K562 (cell line): ENCODE data around the gene ERP29. TPM values are rescaled to one million over a fixed set of nuclear protein-coding genes. Genes with fewer than 3 reads are reported as not detected.
A peak's percentile ranks its signal among the peaks of the same experiment; 100 is the strongest.

Experiments
- BRD4 ChIP-seq: fragments of 200-600 bp; sonication (generic); IDR thresholded peaks from 2 replicates; pipeline ENCODE4 v1.6.1; 2017; ENCODE audit warnings: inconsistent platforms
- CREM ChIP-seq: IDR thresholded peaks from 2 replicates; pipeline ENCODE4 v1.6.1; 2014; ENCODE audit warnings: antibody characterized with exemption, low read depth
- ELF2 ChIP-seq: fragments of 250-450 bp; sonication (Bioruptor Pico); IDR thresholded peaks from 2 replicates; pipeline ENCODE4 v1.5.0; 2021; ENCODE audit warnings: mild to moderate bottlenecking
- ESRRA ChIP-seq: fragments of 450-650 bp; IDR thresholded peaks from 2 replicates; pipeline ENCODE4 v1.6.1; 2014; ENCODE audit warnings: low read depth, mild to moderate bottlenecking, moderate library complexity, borderline replicate concordance
- HDAC6 ChIP-seq: IDR thresholded peaks from 2 replicates; pipeline ENCODE4 v1.6.1; 2012; ENCODE audit warnings: low read depth, mild to moderate bottlenecking, control low read depth, inconsistent platforms, low read length, moderate library complexity
- ILK ChIP-seq: fragments of 450-650 bp; IDR thresholded peaks from 2 replicates; pipeline ENCODE4 v1.6.1; 2016; ENCODE audit warnings: missing genetic modification characterization, low read depth, mild to moderate bottlenecking, missing compliant biosample characterization, moderate library complexity, borderline replicate concordance
- L3MBTL2 ChIP-seq: fragments of 450-650 bp; IDR thresholded peaks from 2 replicates; pipeline ENCODE4 v1.6.1; 2016; ENCODE audit warnings: mild to moderate bottlenecking, moderate library complexity
- MAFK ChIP-seq: IDR thresholded peaks from 2 replicates; pipeline ENCODE4 v1.6.1; 2011; ENCODE audit warnings: low read length, improper control_type of control experiment
- MED1 ChIP-seq: sonication (generic); formaldehyde crosslinking; IDR thresholded peaks from 2 replicates; pipeline ENCODE4 v1.8.1; 2023; ENCODE audit warnings: missing genetic modification reagents, borderline replicate concordance
- PHB2 ChIP-seq: fragments of 450-650 bp; IDR thresholded peaks from 2 replicates; pipeline ENCODE4 v1.6.1; 2017; ENCODE audit warnings: low read depth
- POLR2AphosphoS5 ChIP-seq: IDR thresholded peaks from 2 replicates; pipeline ENCODE4 v1.6.1; 2011; ENCODE audit warnings: mild to moderate bottlenecking, low read depth, low read length, moderate library complexity; ENCODE audit not compliant: control insufficient read depth, insufficient read depth
- POLR3A ChIP-seq: IDR thresholded peaks from 2 replicates; pipeline ENCODE4 v1.6.1; 2011; ENCODE audit warnings: borderline replicate concordance, mild to moderate bottlenecking, moderate library complexity; ENCODE audit not compliant: insufficient read length, insufficient read depth; ENCODE audit errors: extremely low read depth
- RBM34 ChIP-seq: fragments of 200-400 bp; formaldehyde crosslinking; IDR thresholded peaks from 2 replicates; pipeline ENCODE4 v1.6.1; 2018; ENCODE audit warnings: low read length, borderline replicate concordance; ENCODE audit not compliant: insufficient read depth
- RFX5 ChIP-seq: IDR thresholded peaks from 2 replicates; pipeline ENCODE4 v1.6.1; 2011; ENCODE audit warnings: low read depth, mild to moderate bottlenecking, improper control_type of control experiment, low read length
- RUNX1 ChIP-seq: sonication (generic); IDR thresholded peaks from 2 replicates; pipeline ENCODE4 v1.6.1; 2016; ENCODE audit warnings: antibody characterized with exemption, low read depth
- SIN3B ChIP-seq: fragments of 450-650 bp; IDR thresholded peaks from 2 replicates; pipeline ENCODE4 v1.6.1; 2017; ENCODE audit warnings: low read depth, mild to moderate bottlenecking, moderate library complexity
- SMAD4 ChIP-seq: fragments of 250-450 bp; sonication (Bioruptor Pico); conservative IDR thresholded peaks from 2 replicates; pipeline ENCODE4 v1.8.0; 2021; ENCODE audit warnings: inconsistent platforms, mild to moderate bottlenecking, moderate library complexity
- ZBTB26 ChIP-seq: fragments of 450-650 bp; formaldehyde crosslinking; IDR thresholded peaks from 2 replicates; pipeline ENCODE4 v1.4.0; 2022; ENCODE audit warnings: missing genetic modification characterization
- ZBTB43 ChIP-seq: sonication (generic); formaldehyde crosslinking; IDR thresholded peaks from 2 replicates; pipeline ENCODE4 v1.8.0; 2023; ENCODE audit warnings: mild to moderate bottlenecking, missing genetic modification reagents
- ZNF197 ChIP-seq: fragments of 200-800 bp; sonication (Bioruptor generic); IDR thresholded peaks from 2 replicates; pipeline ENCODE4 v1.6.1; 2016; ENCODE audit warnings: low read depth, missing genetic modification characterization, missing compliant biosample characterization
- ZNF79 ChIP-seq: fragments of 250-450 bp; sonication (Bioruptor Pico); IDR thresholded peaks from 2 replicates; pipeline ENCODE4 v1.4.0; 2020; ENCODE audit warnings: low read depth, mild to moderate bottlenecking, moderate library complexity
- polyA plus RNA-seq, 8 experiments: library from polyadenylated mRNA; depleted of rRNA in 4 of 8; stranded (reverse) in 5 of 8; unstranded in 3 of 8; fragments of >200 nt; fragmentation: Nextera tagmentation in 2 of 8; fragmentation: Illumina TruSeq in 1 of 8; extraction: Ambion mirVana in 2 of 8; extraction: Trizol in 1 of 8; gene quantifications; 2 replicates each; pipeline versions ENCODE4 v1.2.1 to v1.2.3, GENCODE V29; 2011 to 2014; ENCODE audit warnings: inconsistent platforms in 1 of 8, missing spikeins in 1 of 8
- total RNA-seq, 7 experiments: library from RNA; depleted of rRNA in 6 of 7; stranded (reverse); fragments of >200 nt in 6 of 7; fragmentation: Illumina TruSeq in 2 of 7; extraction: Trizol in 2 of 7; gene quantifications; 2 replicates each; pipeline versions ENCODE4 v1.2.1 to v1.2.3, GENCODE V29; 2011 to 2021; ENCODE audit warnings: low replicate concordance in 1 of 7
- TF ChIP-seq, protein P1 (sequence below): fragments of 200-800 bp; sonication (Bioruptor generic); IDR thresholded peaks from 2 replicates; pipeline ENCODE4 v1.6.1; 2017; ENCODE audit warnings: missing genetic modification characterization, missing compliant biosample characterization
- TF ChIP-seq, protein P2 (sequence below): fragments of 450-650 bp; conservative IDR thresholded peaks from 2 replicates; pipeline ENCODE4 v1.6.1; 2016; ENCODE audit warnings: missing genetic modification characterization, low read depth, mild to moderate bottlenecking, control low read depth, missing compliant biosample characterization

Gene ERP29
- total and polyA plus RNA-seq, 9 of the 15 experiments (the other 6 are each of a cell fraction or from before 2014, with no cell fraction given): 42.4 to 146 (median 111) TPM

- no peak for TF ChIP-seq ZNF197
- no peak for TF ChIP-seq RBM34
- peak; percentile 46 for TF ChIP-seq POLR2AphosphoS5
- peak; percentile 30 for TF ChIP-seq ESRRA
- TF ChIP-seq, protein P1, sequence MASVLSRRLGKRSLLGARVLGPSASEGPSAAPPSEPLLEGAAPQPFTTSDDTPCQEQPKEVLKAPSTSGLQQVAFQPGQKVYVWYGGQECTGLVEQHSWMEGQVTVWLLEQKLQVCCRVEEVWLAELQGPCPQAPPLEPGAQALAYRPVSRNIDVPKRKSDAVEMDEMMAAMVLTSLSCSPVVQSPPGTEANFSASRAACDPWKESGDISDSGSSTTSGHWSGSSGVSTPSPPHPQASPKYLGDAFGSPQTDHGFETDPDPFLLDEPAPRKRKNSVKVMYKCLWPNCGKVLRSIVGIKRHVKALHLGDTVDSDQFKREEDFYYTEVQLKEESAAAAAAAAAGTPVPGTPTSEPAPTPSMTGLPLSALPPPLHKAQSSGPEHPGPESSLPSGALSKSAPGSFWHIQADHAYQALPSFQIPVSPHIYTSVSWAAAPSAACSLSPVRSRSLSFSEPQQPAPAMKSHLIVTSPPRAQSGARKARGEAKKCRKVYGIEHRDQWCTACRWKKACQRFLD: no peak
- no peak for TF ChIP-seq MED1 (CRISPR knock-in tag)
- no peak for TF ChIP-seq ILK (tag)
- TF ChIP-seq SMAD4 (CRISPR knock-in tag): no peak; the same call in 1 of the 2 replicates
- TF ChIP-seq ZBTB43 (CRISPR knock-in tag): no peak
- TF ChIP-seq MAFK: no peak
- peak; percentile 50; the same call in 1 of the 2 replicates for TF ChIP-seq BRD4
- no peak for TF ChIP-seq POLR3A
- TF ChIP-seq RUNX1: no peak
- TF ChIP-seq PHB2: no peak
- TF ChIP-seq L3MBTL2: peak; percentile 83
- no peak; the same call in 1 of the 2 replicates for TF ChIP-seq ZNF79 (CRISPR knock-in tag)
- 0 out of 2 replicates have a peak, but pooled peaks have one; percentile 26 for TF ChIP-seq CREM
- TF ChIP-seq, protein P2, sequence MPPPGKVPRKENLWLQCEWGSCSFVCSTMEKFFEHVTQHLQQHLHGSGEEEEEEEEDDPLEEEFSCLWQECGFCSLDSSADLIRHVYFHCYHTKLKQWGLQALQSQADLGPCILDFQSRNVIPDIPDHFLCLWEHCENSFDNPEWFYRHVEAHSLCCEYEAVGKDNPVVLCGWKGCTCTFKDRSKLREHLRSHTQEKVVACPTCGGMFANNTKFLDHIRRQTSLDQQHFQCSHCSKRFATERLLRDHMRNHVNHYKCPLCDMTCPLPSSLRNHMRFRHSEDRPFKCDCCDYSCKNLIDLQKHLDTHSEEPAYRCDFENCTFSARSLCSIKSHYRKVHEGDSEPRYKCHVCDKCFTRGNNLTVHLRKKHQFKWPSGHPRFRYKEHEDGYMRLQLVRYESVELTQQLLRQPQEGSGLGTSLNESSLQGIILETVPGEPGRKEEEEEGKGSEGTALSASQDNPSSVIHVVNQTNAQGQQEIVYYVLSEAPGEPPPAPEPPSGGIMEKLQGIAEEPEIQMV (tag): no peak
- TF ChIP-seq ZBTB26 (CRISPR knock-in tag): no peak
- no peak for TF ChIP-seq SIN3B
- no peak for TF ChIP-seq RFX5
- no peak for TF ChIP-seq HDAC6
- TF ChIP-seq ELF2 (CRISPR knock-in tag): 0 out of 2 replicates have a peak, but pooled peaks have one; percentile 63
Measured at GRCh38 chr12:112013601-112014402, 576 bp downstream of the ERP29 start (continued).
